Measurements from ENCODE around the gene NUCKS1.

- TF ChIP-seq ZBTB33 (IDR thresholded peaks at IDR 0.05; ENCODE audit: borderline replicate concordance, low read depth) (no peak), CTCF (IDR thresholded peaks at IDR 0.05) (no peak), USF2 (IDR thresholded peaks at IDR 0.05; ENCODE audit: borderline replicate concordance, low read depth, low read length) (no peak), POLR2AphosphoS5 (IDR thresholded peaks at IDR 0.05; ENCODE audit: low read depth, low read length) (no peak), RAD21 (IDR thresholded peaks at IDR 0.05; ENCODE audit: low read length) (no peak), EP300 (IDR thresholded peaks at IDR 0.05; ENCODE audit: borderline replicate concordance in 1 of 2, low read depth in 1 of 2, low read length in 1 of 2) (no peak), MEF2A (IDR thresholded peaks at IDR 0.05; ENCODE audit: borderline replicate concordance, low read depth) (no peak)
These were observed 22.6 kb upstream of the NUCKS1 start for GRCh38 chr1:205772607-205773032.
